HG03558 (cell line): ENCODE results near the gene ASAP2.

Experiments used
- ATAC-seq: cut with Tn5 transposase; IDR thresholded peaks from one replicate; pipeline ENCODE4 v1.9.1; 2021; ENCODE audit warnings: moderate number of reproducible peaks; ENCODE audit not compliant: unreplicated experiment; ENCODE audit errors: extremely low read depth

ASAP2 gene

GRCh38 chr2:9269695-9270360 lies 63.2 kb downstream of the ASAP2 start:
- no peak for ATAC-seq

- no peak for ATAC-seq
Measured at GRCh38 chr2:9271091-9271490, 64.5 kb downstream of the ASAP2 start.

DNA sequence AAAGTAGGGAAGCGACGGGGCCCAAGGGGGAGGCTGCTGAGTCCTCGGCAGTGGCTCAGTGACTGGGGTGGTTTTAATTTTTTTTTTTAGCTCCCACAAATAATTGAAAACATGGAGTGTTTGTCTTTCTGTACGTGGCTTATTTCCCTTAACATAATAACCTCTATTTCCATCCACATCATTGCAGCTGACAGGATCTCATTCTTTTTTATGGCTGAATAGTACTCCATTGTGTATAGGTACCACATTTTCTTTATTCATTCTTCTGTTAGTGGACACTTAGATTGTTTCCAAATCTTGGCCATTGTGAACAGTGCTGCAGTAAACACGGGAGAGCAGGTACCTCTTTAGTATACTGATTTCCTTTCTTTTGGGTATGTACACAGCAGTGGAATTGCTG lies 65.1 kb downstream of the ASAP2 start:
- ATAC-seq: no peak

DNA sequence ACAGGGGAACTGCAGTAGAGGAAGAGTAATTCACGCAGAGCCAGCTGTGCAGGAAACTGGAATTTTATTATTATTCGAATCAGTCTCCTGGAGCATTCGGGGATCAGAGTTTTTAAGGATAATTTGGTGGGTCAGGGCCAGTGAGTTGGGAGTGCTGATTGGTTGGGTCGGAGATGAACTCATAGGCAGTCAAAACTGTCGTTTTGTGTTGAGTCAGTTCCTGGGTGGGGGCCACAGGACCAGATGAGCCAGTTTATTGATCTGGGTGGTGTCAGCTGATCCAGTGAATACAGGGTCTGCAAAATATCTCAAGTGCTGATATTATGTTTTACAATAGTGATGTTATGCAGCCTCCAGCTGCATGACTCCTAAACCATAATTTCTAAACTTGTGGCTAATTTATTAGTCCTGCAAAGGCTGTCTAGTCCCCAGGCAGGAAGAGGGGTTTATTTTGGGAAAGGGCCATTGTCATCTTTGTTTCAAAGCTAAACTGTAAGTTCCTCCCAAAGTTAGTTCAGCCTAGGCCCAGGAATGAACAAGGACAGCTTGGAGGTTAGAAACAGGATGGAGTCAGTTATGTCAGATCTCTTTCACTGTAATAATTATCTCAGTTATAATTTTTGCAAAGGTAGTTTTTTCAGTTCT lies 67.0 kb downstream of the ASAP2 start:
- ATAC-seq: no peak

DNA sequence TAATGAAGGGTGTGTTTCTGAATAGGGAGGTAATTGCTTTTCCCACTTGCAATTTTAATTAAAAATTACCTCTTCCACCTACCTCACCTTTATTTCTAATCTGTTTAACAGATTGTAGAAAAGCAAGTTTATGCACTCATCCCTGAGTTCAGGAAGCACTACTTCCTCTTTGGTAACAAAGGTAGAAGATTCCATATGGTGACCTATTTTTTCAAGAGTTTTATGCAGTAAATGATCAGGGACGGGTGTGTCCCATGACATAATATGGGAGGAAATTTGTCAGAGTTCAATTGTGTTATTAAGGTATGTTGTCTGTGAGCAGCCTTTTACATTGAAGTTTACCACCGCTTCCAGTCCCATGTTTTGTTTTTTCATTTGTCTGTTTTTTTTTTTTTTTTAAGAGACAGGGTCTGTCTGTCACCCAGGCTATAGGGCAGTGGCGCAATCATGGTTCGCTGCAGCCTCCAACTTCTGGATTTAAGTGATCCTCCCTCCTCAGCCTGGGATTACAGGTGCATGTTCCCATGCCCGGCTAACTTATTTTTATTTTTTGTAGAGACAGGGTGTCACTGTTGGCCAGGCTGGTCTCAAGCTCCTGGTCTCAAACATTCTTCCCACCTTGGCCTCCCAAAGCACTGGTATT lies 68.2 kb downstream of the ASAP2 start:
- ATAC-seq: no peak

DNA sequence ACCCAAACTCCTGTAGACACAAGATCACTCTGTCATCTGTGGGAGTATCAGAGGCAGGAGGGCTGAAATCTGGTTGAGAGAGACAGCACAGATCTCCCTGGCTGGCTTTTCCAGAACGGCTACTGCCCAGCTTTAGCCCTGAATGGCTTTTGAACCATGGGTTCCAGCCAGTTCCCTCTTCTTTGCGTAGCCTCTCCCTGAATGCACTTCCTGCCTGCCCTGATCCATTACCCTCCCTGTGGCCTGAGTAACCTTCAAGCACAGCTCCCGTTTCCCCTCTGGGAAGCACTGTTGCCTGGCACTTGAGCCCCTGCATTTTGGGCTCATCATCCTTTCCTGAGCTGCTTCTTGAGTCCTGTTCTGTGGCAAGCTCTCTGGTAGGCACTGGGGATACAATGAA lies 68.8 kb downstream of the ASAP2 start:
- ATAC-seq: no peak

GRCh38 chr2:9276074-9276473 lies 69.5 kb downstream of the ASAP2 start:
- ATAC-seq: no peak

DNA sequence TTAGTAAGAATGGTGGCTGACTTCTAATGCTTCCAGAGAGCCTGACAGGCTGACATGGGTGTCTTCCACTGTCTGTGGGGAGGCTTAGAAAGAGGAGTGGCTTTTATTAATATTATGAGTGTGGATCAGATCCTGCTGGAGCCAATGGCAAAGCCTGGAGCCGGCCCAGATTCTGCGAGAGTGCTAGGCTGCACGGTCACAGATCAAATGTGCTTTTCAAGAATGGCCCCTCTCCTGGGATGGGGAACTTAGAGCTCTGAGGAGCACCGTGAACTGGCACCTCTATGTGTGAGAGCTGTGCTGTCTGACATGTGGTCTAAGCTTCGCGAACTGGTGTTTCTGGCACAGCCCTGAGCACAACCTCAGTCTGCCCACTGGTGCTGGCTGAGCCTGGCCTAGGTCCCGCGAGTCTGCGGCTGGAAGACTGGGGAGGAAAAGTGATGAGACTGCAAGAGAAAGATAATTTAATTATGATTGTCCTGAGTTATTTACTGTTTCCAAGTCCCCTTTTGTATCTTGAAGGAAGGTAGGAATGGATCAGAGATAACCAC lies 70.4 kb downstream of the ASAP2 start:
- no peak for ATAC-seq

GRCh38 chr2:9278439-9278838 lies 71.8 kb downstream of the ASAP2 start:
- ATAC-seq: no peak

DNA sequence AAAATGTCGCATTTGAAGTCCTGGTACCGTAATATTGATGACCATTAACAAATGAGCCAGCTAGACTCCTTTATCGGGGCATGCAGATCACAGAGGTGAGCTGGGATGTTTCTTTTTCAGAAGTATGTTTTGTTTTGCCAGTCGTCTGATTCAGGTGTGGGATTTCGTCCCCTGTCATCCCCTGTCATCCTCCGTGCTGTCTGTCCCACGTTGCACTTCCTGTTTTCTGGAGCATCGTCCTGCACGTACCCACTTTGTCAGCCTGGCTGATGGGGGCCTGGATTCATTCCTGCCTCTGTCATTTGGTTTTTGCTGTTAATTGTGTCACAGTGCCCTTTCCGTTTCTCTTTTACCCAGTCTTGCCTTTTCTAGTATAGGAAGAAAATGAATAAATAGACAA lies 72.8 kb downstream of the ASAP2 start:
- no peak for ATAC-seq

DNA sequence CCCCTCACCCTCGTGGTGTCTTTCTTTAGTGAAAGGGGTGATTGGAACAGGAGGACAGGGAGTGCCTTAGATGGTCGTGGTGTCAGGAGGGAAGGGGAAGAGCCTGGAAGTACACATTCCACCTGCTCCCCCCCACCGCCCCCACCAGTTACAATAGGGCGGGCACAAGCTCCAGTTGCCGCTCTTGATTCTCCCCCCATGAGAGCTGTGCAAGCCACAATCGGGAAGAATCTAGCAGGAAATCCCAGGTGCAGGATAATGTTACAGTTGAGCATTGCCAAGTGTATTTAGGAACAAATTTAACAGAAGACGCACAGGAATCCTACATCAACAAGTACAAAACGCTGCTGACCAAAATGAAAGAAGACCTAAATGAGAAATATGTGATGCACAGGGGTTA lies 73.6 kb downstream of the ASAP2 start:
- ATAC-seq: no peak

DNA sequence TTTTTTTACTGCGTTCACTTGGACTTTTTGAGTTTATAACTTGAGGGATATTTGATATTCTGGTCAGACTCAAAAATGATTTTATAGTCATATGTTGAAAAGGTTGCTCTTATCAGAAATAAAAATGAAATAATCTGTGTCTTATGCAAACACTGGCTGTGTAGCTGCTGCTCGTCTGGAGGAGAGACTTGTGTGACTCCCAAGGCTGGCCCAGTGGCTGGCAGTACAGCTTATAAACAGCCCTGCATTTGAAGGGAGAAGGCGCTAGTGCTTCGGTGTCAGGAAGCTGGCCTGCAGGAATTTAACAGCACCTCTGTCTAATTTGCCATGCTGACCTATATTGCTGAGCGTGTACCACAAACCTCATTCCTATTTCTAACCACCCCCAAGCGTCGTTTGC lies 74.5 kb downstream of the ASAP2 start:
- no peak for ATAC-seq

GRCh38 chr2:9282128-9283112 lies 75.8 kb downstream of the ASAP2 start:
- ATAC-seq: no peak

DNA sequence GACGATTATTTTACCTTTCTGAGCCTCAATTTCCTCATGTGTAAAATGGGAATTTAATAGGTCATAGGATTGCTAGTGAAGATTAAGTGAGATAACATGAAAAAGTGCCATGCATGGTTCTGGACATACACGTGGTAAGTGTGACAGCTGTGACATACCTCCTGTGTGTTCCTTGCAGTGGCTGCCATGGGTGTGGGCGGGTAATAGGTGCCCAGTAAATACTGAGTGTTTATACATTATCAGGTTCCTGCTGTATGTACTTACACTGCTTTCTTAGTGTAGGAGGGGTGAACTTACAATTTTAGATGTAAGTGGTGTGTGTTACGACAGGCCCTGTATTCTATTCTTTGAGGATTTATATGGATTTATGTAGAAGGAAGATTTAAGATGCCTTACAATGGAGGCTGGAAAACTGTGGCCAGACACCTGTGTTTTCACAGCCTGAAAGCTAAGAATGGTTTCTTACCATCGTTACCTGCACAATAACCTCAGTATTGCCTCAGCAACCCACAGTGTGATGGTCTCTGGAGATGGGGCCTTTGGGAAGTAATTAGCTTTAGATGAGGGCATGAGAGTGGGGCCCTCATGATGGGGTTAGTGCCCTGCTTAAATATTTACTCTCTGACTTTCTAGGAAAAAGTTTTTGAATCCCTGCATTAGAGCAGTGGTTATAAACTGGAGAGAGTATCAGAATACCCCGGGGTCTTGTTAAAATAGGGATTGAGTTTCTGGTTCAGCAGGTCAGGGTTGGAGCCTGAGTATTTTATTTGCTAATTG lies 78.1 kb downstream of the ASAP2 start:
- ATAC-seq: no peak

DNA sequence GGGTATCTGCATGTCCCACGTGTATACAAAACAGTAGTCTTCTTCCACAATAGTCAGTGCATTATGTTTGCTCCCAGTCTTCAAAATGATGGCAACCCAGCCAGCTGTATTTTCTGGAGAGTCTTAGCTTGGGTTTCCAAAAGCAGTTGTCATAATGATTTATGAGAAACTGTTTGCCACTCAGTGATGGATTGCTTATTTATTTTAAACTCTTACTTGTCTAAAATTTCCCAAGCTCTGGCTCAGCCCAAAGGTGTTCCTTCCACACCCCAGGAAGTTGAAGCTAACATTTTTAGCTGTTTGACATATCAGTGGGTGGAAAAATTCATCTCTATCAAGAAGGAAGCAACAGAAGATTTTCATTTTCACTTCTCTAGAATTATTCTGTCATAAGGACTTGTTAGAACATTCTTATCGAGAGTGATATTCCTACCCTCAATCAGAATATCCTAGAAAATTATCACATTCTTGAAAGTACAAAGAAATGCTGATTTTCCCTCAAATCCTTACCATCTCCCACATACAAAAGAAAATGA lies 78.8 kb downstream of the ASAP2 start:
- no peak for ATAC-seq

DNA sequence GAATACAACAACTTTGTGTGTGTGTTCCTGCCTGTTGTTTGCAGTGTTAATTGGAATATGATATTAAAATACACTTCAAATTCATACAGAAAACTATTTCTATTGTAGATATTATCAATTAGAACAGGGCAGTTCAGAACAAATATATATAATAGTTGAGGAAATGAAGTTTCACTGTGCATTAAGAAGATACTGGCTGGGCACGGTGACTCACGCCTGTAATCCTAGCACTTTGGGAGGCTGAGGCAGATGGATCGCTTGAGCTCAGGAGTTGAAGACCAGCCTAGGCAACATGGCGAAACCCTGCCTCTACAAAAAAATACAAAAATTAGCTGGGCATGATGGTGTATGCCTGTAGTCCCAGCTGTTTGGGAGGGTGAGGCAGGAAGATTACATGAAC lies 79.3 kb downstream of the ASAP2 start:
- ATAC-seq: no peak

- no peak for ATAC-seq
Measured at GRCh38 chr2:9286554-9287399, 80.2 kb downstream of the ASAP2 start.

DNA sequence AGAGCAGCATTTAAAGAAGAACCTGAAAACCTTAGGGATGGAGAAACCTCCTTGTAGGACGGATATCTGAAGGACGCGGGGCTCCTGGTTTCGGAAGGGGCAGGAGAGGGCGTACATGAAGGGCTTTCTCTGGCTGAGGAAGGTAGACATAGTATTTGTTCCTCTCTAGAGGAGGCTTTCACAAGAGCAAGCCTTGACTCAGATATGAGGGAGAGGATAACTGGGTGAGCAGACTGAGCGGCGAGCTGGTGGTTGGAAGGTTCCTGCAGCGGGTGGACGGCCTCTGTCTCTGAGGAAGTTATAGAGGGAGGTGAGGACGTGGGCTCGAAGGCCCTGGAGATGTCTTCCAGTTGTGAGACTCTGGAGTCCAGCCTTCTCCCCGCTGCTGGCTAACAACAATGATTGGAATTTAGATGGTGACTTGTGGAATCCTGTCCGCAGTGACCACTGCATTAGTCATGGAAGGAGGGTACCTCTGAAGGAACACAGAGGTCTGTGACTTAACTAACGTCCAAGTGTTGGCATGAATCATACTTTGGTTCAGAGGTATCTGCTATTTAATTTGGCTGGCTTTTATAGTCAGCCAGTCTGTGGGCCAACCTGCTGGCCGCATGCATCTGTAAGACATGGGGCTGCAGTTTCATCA lies 80.9 kb downstream of the ASAP2 start:
- ATAC-seq: no peak
